KMS-11 (cell line): ENCODE results near the gene BORCS8.

Source experiments
- H2AFZ ChIP-seq: fragments of 200-600 bp; sonication (generic); 2 replicates; pipeline ENCODE4 v1.6.1; 2016; ENCODE audit warnings: antibody characterized with exemption, mixed run types, low read depth
- H3K27ac ChIP-seq: fragments of 200-600 bp; sonication (generic); 2 replicates; pipeline ENCODE4 v1.6.1; 2016; ENCODE audit warnings: mild to moderate bottlenecking, mixed run types
- H3K27me3 ChIP-seq: fragments of 200-600 bp; sonication (generic); 2 replicates; pipeline ENCODE4 v1.6.1; 2017; ENCODE audit warnings: mild to moderate bottlenecking, low read depth, mixed run types, moderate library complexity; ENCODE audit not compliant: insufficient read depth
- H3K36me3 ChIP-seq: fragments of 200-600 bp; sonication (generic); 2 replicates; pipeline ENCODE4 v1.6.1; 2017; ENCODE audit warnings: mild to moderate bottlenecking, mixed run types; ENCODE audit not compliant: insufficient read depth
- H3K4me1 ChIP-seq: fragments of 200-600 bp; sonication (generic); 2 replicates; pipeline ENCODE4 v1.6.1; 2016; ENCODE audit warnings: mild to moderate bottlenecking, low read depth, mixed run types; ENCODE audit not compliant: poor library complexity, severe bottlenecking
- H3K4me2 ChIP-seq: fragments of 200-600 bp; sonication (generic); 2 replicates; pipeline ENCODE4 v1.7.0; 2016; ENCODE audit warnings: mild to moderate bottlenecking, mixed run types
- H3K4me3 ChIP-seq: fragments of 200-600 bp; sonication (generic); IDR thresholded peaks from 2 replicates; pipeline ENCODE4 v1.6.1; 2017; ENCODE audit warnings: low read depth, low read length, mixed read lengths; ENCODE audit not compliant: insufficient read depth
- H3K79me2 ChIP-seq: fragments of 200-600 bp; sonication (generic); 2 replicates; pipeline ENCODE4 v1.6.1; 2016; ENCODE audit warnings: low read depth, mixed run types; ENCODE audit not compliant: insufficient read depth
- H3K9ac ChIP-seq: fragments of 200-600 bp; sonication (generic); 2 replicates; pipeline ENCODE4 v1.6.1; 2016; ENCODE audit warnings: mild to moderate bottlenecking, mixed run types
- H4K20me1 ChIP-seq: fragments of 200-600 bp; sonication (generic); 2 replicates; pipeline ENCODE4 v1.6.1; 2016; ENCODE audit warnings: mild to moderate bottlenecking, mixed run types; ENCODE audit not compliant: insufficient read depth
- TF ChIP-seq, protein P1 (sequence below): fragments of 200-600 bp; sonication (generic); conservative IDR thresholded peaks from 2 replicates; pipeline ENCODE4 v1.6.1; 2017; ENCODE audit warnings: low read depth, mild to moderate bottlenecking, antibody characterized with exemption, low read length, moderate library complexity, mixed read lengths

BORCS8 gene

DNA sequence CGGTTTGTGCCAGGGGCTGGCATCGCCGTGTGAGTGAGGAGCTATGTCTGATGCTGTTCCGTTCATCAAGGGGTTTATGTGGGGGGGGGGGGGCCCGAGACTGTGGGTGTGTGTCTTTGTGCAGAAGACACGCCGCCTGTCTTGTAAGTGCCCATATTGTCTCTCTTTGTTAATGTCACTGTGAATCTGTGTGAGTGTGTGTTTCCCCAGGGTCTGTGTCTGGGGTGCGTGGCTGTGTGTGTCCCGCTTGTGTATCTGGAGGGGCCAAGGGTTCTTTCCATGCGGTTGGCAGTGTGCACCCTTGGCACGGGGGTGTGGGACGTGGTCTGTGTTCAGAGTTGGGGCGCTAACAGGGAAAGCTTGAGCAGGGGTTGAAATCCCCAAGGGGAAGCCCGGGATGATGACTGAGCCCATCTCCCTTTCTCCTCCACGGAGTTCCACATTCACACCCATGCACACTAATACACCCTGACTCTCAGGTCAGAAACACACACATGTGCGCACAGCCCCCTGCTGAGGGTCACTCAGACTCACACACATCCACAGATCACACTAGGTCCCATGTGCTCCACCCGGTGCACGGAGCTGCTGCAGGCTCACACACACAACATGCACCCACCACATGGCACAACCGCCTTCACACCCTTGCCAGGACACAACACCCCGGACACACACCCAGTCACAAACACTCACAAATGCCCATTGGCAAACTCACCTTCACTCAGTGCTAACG, 21.6 kb upstream of the BORCS8 start:
- Histone ChIP-seq H3K4me3 (no peak overlapping the region), H4K20me1 (no peaks in the 10 kb centered on the region), H3K27ac (no peak overlapping the region), H3K79me2 (no peaks in the 10 kb centered on the region), H2AFZ (no peak overlapping the region), H3K9ac (no peak overlapping the region), H3K4me2 (no peak overlapping the region), H3K27me3 (peaks cover 14% of the 10 kb centered on the region; the same call in 1 of the 2 replicates), H3K4me1 (peaks cover 18% of the 10 kb centered on the region), H3K36me3 (no peaks in the 10 kb centered on the region)
- TF ChIP-seq, protein P1, sequence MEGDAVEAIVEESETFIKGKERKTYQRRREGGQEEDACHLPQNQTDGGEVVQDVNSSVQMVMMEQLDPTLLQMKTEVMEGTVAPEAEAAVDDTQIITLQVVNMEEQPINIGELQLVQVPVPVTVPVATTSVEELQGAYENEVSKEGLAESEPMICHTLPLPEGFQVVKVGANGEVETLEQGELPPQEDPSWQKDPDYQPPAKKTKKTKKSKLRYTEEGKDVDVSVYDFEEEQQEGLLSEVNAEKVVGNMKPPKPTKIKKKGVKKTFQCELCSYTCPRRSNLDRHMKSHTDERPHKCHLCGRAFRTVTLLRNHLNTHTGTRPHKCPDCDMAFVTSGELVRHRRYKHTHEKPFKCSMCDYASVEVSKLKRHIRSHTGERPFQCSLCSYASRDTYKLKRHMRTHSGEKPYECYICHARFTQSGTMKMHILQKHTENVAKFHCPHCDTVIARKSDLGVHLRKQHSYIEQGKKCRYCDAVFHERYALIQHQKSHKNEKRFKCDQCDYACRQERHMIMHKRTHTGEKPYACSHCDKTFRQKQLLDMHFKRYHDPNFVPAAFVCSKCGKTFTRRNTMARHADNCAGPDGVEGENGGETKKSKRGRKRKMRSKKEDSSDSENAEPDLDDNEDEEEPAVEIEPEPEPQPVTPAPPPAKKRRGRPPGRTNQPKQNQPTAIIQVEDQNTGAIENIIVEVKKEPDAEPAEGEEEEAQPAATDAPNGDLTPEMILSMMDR, result no peak

DNA sequence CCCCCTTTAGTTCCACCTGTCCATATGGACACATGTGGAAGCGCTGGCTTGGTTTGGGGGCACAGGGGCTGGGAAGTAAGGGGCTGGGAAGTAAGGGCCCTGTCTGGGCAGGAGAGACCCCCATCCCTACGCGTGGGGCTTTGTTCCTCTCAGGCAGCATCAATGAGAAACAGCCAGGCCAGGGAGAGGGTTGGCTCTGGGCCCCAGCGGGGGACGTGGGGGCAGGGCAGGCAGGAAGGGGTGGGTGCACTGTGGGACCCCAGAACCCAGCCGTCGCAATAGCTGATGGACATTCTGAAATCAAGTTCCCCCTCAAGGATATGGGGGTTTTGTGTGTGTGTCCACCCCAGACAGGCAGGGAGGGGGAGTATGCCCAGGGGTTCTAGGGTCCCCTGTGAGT, 21.0 kb upstream of the BORCS8 start:
- Histone ChIP-seq H3K4me2 (no peak overlapping the region), H4K20me1 (no peaks in the 10 kb centered on the region), H3K27me3 (peaks cover 14% of the 10 kb centered on the region; the same call in 1 of the 2 replicates), H3K4me1 (peaks cover 13% of the 10 kb centered on the region), H3K4me3 (no peak overlapping the region), H3K79me2 (no peaks in the 10 kb centered on the region), H2AFZ (no peak overlapping the region), H3K9ac (no peak overlapping the region), H3K36me3 (no peaks in the 10 kb centered on the region), H3K27ac (no peak overlapping the region)
- TF ChIP-seq, protein P1, result no peak

DNA sequence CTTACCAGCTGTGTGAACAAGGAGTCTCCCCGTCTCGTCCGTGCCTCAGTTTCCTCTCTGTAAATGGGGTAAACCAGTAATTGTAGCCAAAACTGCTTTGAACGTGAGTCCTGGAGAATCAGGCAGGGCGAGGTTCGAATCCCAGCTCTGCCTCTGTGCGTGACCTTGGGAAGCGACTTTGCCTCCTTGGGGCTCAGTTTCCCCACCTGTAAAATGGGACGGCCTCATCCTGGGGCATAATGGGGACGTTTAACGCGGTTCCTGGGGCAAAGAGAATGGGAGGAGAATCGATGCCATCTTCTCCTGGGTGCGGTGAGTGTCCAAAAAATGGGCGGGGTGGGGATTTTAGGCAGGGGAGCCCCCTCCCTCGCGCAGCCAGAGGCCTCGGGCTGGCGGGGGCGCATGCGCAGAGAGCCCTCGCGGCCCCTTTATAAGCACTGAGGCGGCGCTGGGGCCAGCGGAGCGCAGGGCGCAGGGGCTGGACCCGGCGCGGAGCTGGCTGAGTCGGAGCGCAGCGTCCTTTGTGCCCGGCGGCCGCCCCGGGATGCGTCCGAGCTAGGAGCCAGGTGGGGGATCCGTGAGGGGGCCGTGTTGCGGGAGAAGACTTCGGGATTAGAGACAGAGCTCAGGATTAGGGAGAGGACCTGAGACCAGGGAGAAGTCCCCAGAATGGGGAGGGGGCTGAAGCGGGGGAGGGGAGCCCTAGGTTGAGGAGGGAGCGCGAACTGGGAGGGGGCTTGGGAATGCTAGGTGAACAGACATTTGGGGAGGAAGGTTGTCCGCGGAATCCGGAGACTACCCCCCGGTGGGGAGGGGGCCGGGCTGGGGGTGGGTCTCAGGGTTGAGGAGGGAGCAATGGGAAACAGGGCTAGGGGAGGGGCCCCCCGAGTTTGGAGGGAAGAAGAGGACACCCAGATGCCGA, 19.8 kb upstream of the BORCS8 start, which contains the start of gene NCAN:
TSS of gene NCAN (plus strand) at position 460 of the 922 bp plus-strand sequence. CDS start 4,996 bp downstream, outside the sequence.
- TF ChIP-seq, protein P1, result no peak
- Histone ChIP-seq H3K27ac (no peak within 1 kb of the TSS), H3K4me2 (no peak within 1 kb of the TSS), H3K4me1 (peaks cover 13% of the 10 kb centered on the region), H2AFZ (no peak within 1 kb of the TSS), H3K27me3 (peaks cover 14% of the 10 kb centered on the region; the same call in 1 of the 2 replicates), H3K36me3 (no peaks in the 10 kb centered on the region), H3K79me2 (no peaks in the 10 kb centered on the region), H4K20me1 (no peaks in the 10 kb centered on the region), H3K4me3 (no peak within 1 kb of the TSS), H3K9ac (no peak within 1 kb of the TSS)

DNA sequence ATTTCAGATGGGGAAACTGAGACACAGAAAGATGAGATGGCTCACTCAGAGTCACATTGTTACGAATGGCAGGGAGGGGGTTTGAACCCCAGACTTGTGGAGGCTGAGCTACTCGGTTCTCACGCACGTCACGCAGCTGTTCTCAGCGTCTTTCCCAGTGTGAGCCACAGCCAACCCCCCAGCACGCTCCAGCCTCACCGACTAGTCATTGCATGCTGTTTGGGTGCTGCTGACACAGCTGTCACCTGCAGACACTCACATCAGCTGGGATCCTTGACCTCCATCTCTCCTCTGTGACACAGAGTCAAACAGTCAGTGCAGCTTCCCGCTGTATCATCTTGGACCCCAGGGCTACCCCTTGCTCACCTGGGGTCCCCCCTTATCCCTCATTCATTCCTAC, 17.4 kb upstream of the BORCS8 start:
- no peak overlapping the region for H2AFZ ChIP-seq
- no peak overlapping the region for H3K27ac ChIP-seq
- no peaks in the 10 kb centered on the region for H3K36me3 ChIP-seq
- H3K27me3 ChIP-seq, result peaks cover 14% of the 10 kb centered on the region; the same call in 1 of the 2 replicates
- TF ChIP-seq, protein P1, result no peak
- H3K9ac ChIP-seq, result no peak overlapping the region
- peak overlapping the region; percentile 21; the same call in 1 of the 2 replicates for H3K4me2 ChIP-seq
- H3K4me1 ChIP-seq, result peaks cover 13% of the 10 kb centered on the region
- H4K20me1 ChIP-seq, result no peaks in the 10 kb centered on the region
- H3K4me3 ChIP-seq, result no peak overlapping the region
- no peaks in the 10 kb centered on the region for H3K79me2 ChIP-seq
